ENCODE data around the gene VAV3.
"Not testable (repeated sequence)": the region's sequence is repeated elsewhere in the genome, so short reads cannot be mapped to it uniquely, and the experiment has no call there.

The VAV3 gene

GRCh38 chr1:107733401-107733800, 231.6 kb downstream of the VAV3 start:
- not testable (repeated sequence) for H3K27me3 ChIP-seq (ENCODE audit: control insufficient read depth in 3 of 3, insufficient read depth in 3 of 3, low read depth in 1 of 3, low read length in 3 of 3); H3K4ac ChIP-seq (ENCODE audit: low read length); H2BK15ac ChIP-seq (ENCODE audit: low read length); H3K9me3 ChIP-seq (replicated peaks in 1 of 2; ENCODE audit: control insufficient read depth in 2 of 2, insufficient read depth in 1 of 2, low read depth in 1 of 2, low read length in 2 of 2); H2BK5ac ChIP-seq (ENCODE audit: low read length); H2BK120ac ChIP-seq (ENCODE audit: low read depth, low read length); H3K36me3 ChIP-seq (replicated peaks in 1 of 2; ENCODE audit: control insufficient read depth in 2 of 2, insufficient read depth in 2 of 2, low read length in 2 of 2); H3K14ac ChIP-seq (ENCODE audit: low read length); H3K4me3 ChIP-seq (ENCODE audit: low read length in 2 of 2); H3K18ac ChIP-seq (ENCODE audit: low read length); H4K8ac ChIP-seq (ENCODE audit: low read depth, low read length); H4K91ac ChIP-seq (ENCODE audit: low read depth, low read length, poor library complexity); H3K4me1 ChIP-seq (ENCODE audit: control insufficient read depth in 2 of 2, insufficient read depth in 1 of 2, low read depth in 1 of 2, low read length in 2 of 2); DNase-seq (ENCODE audit: low spot score); H2BK12ac ChIP-seq (ENCODE audit: low read length); H3K9ac ChIP-seq (ENCODE audit: low read depth, low read length, poor library complexity); H2AFZ ChIP-seq (ENCODE audit: low read length); H2AK5ac ChIP-seq (ENCODE audit: low read depth, low read length); H3K27ac ChIP-seq (replicated peaks; ENCODE audit: low read length); H3K79me1 ChIP-seq (ENCODE audit: low read depth, low read length); H3K23ac ChIP-seq (ENCODE audit: low read depth, low read length, poor library complexity); H3K4me2 ChIP-seq (ENCODE audit: insufficient read depth, low read length, poor library complexity, severe bottlenecking)
- no CpG with 5 or more reads among the region's 7 CpGs for WGBS, 2 donors (ENCODE audit: extremely low coverage in 2 of 2, insufficient read length in 2 of 2, insufficient replicate concordance in 1 of 2)

- H3K4me3 ChIP-seq (ENCODE audit: low read length in 2 of 2): no peak overlapping the region
- H3K9me3 ChIP-seq (replicated peaks in 1 of 2; ENCODE audit: control insufficient read depth in 2 of 2, insufficient read depth in 1 of 2, low read depth in 1 of 2, low read length in 2 of 2): no peaks in the 10 kb centered on the region
- H3K36me3 ChIP-seq (replicated peaks in 1 of 2; ENCODE audit: control insufficient read depth in 2 of 2, insufficient read depth in 2 of 2, low read length in 2 of 2): no peaks in the 10 kb centered on the region
- no peaks in the 10 kb centered on the region for H3K4me1 ChIP-seq (ENCODE audit: control insufficient read depth in 2 of 2, insufficient read depth in 1 of 2, low read depth in 1 of 2, low read length in 2 of 2)
- no peak overlapping the region for H3K18ac ChIP-seq (ENCODE audit: low read length)
- H3K9ac ChIP-seq (ENCODE audit: low read depth, low read length, poor library complexity): no peak overlapping the region
- H4K8ac ChIP-seq (ENCODE audit: low read depth, low read length): no peak overlapping the region
- H3K4ac ChIP-seq (ENCODE audit: low read length): no peak overlapping the region
- H2BK12ac ChIP-seq (ENCODE audit: low read length): no peak overlapping the region
- no peak overlapping the region for H2BK120ac ChIP-seq (ENCODE audit: low read depth, low read length)
- H2BK15ac ChIP-seq (ENCODE audit: low read length): no peak overlapping the region
- no peaks in the 10 kb centered on the region for H3K27me3 ChIP-seq (ENCODE audit: control insufficient read depth in 3 of 3, insufficient read depth in 3 of 3, low read depth in 1 of 3, low read length in 3 of 3)
- H3K14ac ChIP-seq (ENCODE audit: low read length): no peak overlapping the region
- H2AFZ ChIP-seq (ENCODE audit: low read length): no peak overlapping the region
- no peak overlapping the region for H2AK5ac ChIP-seq (ENCODE audit: low read depth, low read length)
- H3K4me2 ChIP-seq (ENCODE audit: insufficient read depth, low read length, poor library complexity, severe bottlenecking): no peak overlapping the region
- no peaks in the 10 kb centered on the region for H3K79me1 ChIP-seq (ENCODE audit: low read depth, low read length)
- no peak overlapping the region for H4K91ac ChIP-seq (ENCODE audit: low read depth, low read length, poor library complexity)
- no peak for DNase-seq (ENCODE audit: low spot score)
- no CpG with 5 or more reads among the region's 2 CpGs for WGBS, 2 donors (ENCODE audit: extremely low coverage in 2 of 2, insufficient read length in 2 of 2, insufficient replicate concordance in 1 of 2)
- no peak overlapping the region for H3K23ac ChIP-seq (ENCODE audit: low read depth, low read length, poor library complexity)
- no peak overlapping the region for H3K27ac ChIP-seq (replicated peaks; ENCODE audit: low read length)
- no peak overlapping the region for H2BK5ac ChIP-seq (ENCODE audit: low read length)
These were observed 237.1 kb downstream of the VAV3 start for GRCh38 chr1:107727866-107728265.

DNA sequence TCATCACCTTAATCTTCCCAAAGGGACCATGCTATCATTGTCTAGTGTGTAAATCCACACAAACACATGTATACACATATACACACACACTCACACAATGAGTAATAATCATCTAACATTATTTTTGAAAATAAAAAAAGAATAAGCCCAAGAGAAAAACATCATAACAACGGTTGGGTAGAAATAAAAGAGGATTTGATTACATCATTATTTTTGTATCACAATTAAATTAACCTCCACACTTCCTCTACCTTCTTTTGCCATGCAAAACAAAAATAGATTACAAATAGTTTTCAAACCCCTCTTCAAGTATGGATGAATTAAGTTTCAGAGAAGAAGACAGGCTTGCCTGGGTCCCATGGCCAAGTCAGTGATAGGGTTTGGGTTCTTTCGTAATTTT, 238.1 kb downstream of the VAV3 start:
- Histone ChIP-seq H3K4me2 (ENCODE audit: insufficient read depth, low read length, poor library complexity, severe bottlenecking) (no peak overlapping the region), H2BK12ac (ENCODE audit: low read length) (no peak overlapping the region), H3K18ac (ENCODE audit: low read length) (no peak overlapping the region), H3K4me3 (ENCODE audit: low read length in 2 of 2) (no peak overlapping the region), H2BK120ac (ENCODE audit: low read depth, low read length) (no peak overlapping the region), H2BK5ac (ENCODE audit: low read length) (no peak overlapping the region), H2AFZ (ENCODE audit: low read length) (no peak overlapping the region), H3K9me3 (replicated peaks in 1 of 2; ENCODE audit: control insufficient read depth in 2 of 2, insufficient read depth in 1 of 2, low read depth in 1 of 2, low read length in 2 of 2) (no peaks in the 10 kb centered on the region), H3K79me1 (ENCODE audit: low read depth, low read length) (no peaks in the 10 kb centered on the region), H4K8ac (ENCODE audit: low read depth, low read length) (no peak overlapping the region), H4K91ac (ENCODE audit: low read depth, low read length, poor library complexity) (no peak overlapping the region), H3K27me3 (ENCODE audit: control insufficient read depth in 3 of 3, insufficient read depth in 3 of 3, low read depth in 1 of 3, low read length in 3 of 3) (no peaks in the 10 kb centered on the region), H3K36me3 (replicated peaks in 1 of 2; ENCODE audit: control insufficient read depth in 2 of 2, insufficient read depth in 2 of 2, low read length in 2 of 2) (no peaks in the 10 kb centered on the region), H3K4ac (ENCODE audit: low read length) (no peak overlapping the region), H3K14ac (ENCODE audit: low read length) (no peak overlapping the region), H3K9ac (ENCODE audit: low read depth, low read length, poor library complexity) (no peak overlapping the region), H3K23ac (ENCODE audit: low read depth, low read length, poor library complexity) (no peak overlapping the region), H3K27ac (replicated peaks; ENCODE audit: low read length) (no peak overlapping the region), H2AK5ac (ENCODE audit: low read depth, low read length) (no peak overlapping the region), H3K4me1 (ENCODE audit: control insufficient read depth in 2 of 2, insufficient read depth in 1 of 2, low read depth in 1 of 2, low read length in 2 of 2) (no peaks in the 10 kb centered on the region), H2BK15ac (ENCODE audit: low read length) (no peak overlapping the region)
- WGBS, 2 donors (ENCODE audit: extremely low coverage in 2 of 2, insufficient read length in 2 of 2, insufficient replicate concordance in 1 of 2): no CpG with 5 or more reads among the region's 2 CpGs
- no peak for DNase-seq (ENCODE audit: low spot score)

- Histone ChIP-seq H3K4ac (ENCODE audit: low read length) (no peak overlapping the region), H3K4me3 (ENCODE audit: low read length in 2 of 2) (no peak overlapping the region), H2BK5ac (ENCODE audit: low read length) (no peak overlapping the region), H4K8ac (ENCODE audit: low read depth, low read length) (no peak overlapping the region), H2AK5ac (ENCODE audit: low read depth, low read length) (no peak overlapping the region), H2BK15ac (ENCODE audit: low read length) (no peak overlapping the region), H2BK120ac (ENCODE audit: low read depth, low read length) (no peak overlapping the region), H3K4me1 (ENCODE audit: control insufficient read depth in 2 of 2, insufficient read depth in 1 of 2, low read depth in 1 of 2, low read length in 2 of 2) (no peaks in the 10 kb centered on the region), H3K9me3 (replicated peaks in 1 of 2; ENCODE audit: control insufficient read depth in 2 of 2, insufficient read depth in 1 of 2, low read depth in 1 of 2, low read length in 2 of 2) (no peaks in the 10 kb centered on the region), H3K4me2 (ENCODE audit: insufficient read depth, low read length, poor library complexity, severe bottlenecking) (no peak overlapping the region), H2AFZ (ENCODE audit: low read length) (no peak overlapping the region), H3K27ac (replicated peaks; ENCODE audit: low read length) (no peak overlapping the region), H4K91ac (ENCODE audit: low read depth, low read length, poor library complexity) (no peak overlapping the region), H3K23ac (ENCODE audit: low read depth, low read length, poor library complexity) (no peak overlapping the region), H3K9ac (ENCODE audit: low read depth, low read length, poor library complexity) (no peak overlapping the region), H2BK12ac (ENCODE audit: low read length) (no peak overlapping the region), H3K36me3 (replicated peaks in 1 of 2; ENCODE audit: control insufficient read depth in 2 of 2, insufficient read depth in 2 of 2, low read length in 2 of 2) (no peaks in the 10 kb centered on the region), H3K79me1 (ENCODE audit: low read depth, low read length) (no peaks in the 10 kb centered on the region), H3K27me3 (ENCODE audit: control insufficient read depth in 3 of 3, insufficient read depth in 3 of 3, low read depth in 1 of 3, low read length in 3 of 3) (no peaks in the 10 kb centered on the region), H3K18ac (ENCODE audit: low read length) (no peak overlapping the region), H3K14ac (ENCODE audit: low read length) (no peak overlapping the region)
- no peak for DNase-seq (ENCODE audit: low spot score)
- no CpG with 5 or more reads among the region's 1 CpG for WGBS, 2 donors (ENCODE audit: extremely low coverage in 2 of 2, insufficient read length in 2 of 2, insufficient replicate concordance in 1 of 2)
These were observed 240.3 kb downstream of the VAV3 start for GRCh38 chr1:107724648-107725047.
